Astrocyte (in vitro differentiated cells and primary cell): Measurements from ENCODE around the gene UVRAG. TPM values are rescaled to one million over a fixed set of nuclear protein-coding genes. Genes with fewer than 3 reads are reported as not detected.
A peak's percentile ranks its signal among the peaks of the same experiment; 100 is the strongest.

Source experiments
- DNase-seq: peaks from one replicate; pipeline ENCODE4 v3.0.0-alpha.2; 2010; ENCODE audit warnings: low read depth
- FAIRE-seq: peaks from 2 replicates; lab custom pipeline; 2011; peaks lifted over from hg19 to GRCh38; lab: Jason Lieb, UNC
- H2AFZ ChIP-seq: 2 replicates; pipeline ENCODE4 v1.6.0; 2012; ENCODE audit warnings: low read depth, low read length, inconsistent platforms
- H3K27ac ChIP-seq: 2 replicates; pipeline ENCODE4 v1.5.1; 2011; ENCODE audit warnings: low read depth, low read length, inconsistent platforms
- H3K27me3 ChIP-seq: 2 replicates; pipeline ENCODE4 v1.6.0; 2011; ENCODE audit warnings: low read length, inconsistent platforms; ENCODE audit not compliant: insufficient read depth
- H3K36me3 ChIP-seq: 2 replicates; pipeline ENCODE4 v1.5.1; 2011; ENCODE audit warnings: low read length, inconsistent platforms; ENCODE audit not compliant: insufficient read depth
- H3K4me1 ChIP-seq: 2 replicates; pipeline ENCODE4 v1.5.1; 2011; ENCODE audit warnings: low read length, inconsistent platforms; ENCODE audit not compliant: insufficient read depth
- H3K4me2 ChIP-seq: 2 replicates; pipeline ENCODE4 v1.6.0; 2012; ENCODE audit warnings: low read length, inconsistent platforms
- H3K4me3 ChIP-seq: 2 replicates; pipeline ENCODE4 v1.5.1; 2011; ENCODE audit warnings: low read depth, mild to moderate bottlenecking, low read length, inconsistent platforms; ENCODE audit not compliant: insufficient read depth
- H3K79me2 ChIP-seq: 2 replicates; pipeline ENCODE4 v1.6.0; 2012; ENCODE audit warnings: mild to moderate bottlenecking, low read length, inconsistent platforms; ENCODE audit not compliant: insufficient read depth
- H3K9ac ChIP-seq: 2 replicates; pipeline ENCODE4 v1.6.0; 2012; ENCODE audit warnings: mild to moderate bottlenecking, low read length, inconsistent platforms
- H3K9me3 ChIP-seq: 2 replicates; pipeline ENCODE4 v1.5.1; 2012; ENCODE audit warnings: low read depth, mild to moderate bottlenecking, low read length, inconsistent platforms; ENCODE audit not compliant: insufficient read depth
- H4K20me1 ChIP-seq: 2 replicates; pipeline ENCODE4 v1.6.0; 2012; ENCODE audit warnings: low read length, inconsistent platforms; ENCODE audit not compliant: insufficient read depth
- H3K27ac Mint-ChIP-seq: one replicate; pipeline ENCODE4 v1.8.0; 2021; ENCODE audit warnings: mild to moderate bottlenecking, mixed read lengths; ENCODE audit not compliant: unreplicated experiment
- H3K27me3 Mint-ChIP-seq: one replicate; pipeline ENCODE4 v1.8.0; 2021; ENCODE audit warnings: low read depth, mixed read lengths; ENCODE audit not compliant: unreplicated experiment
- H3K36me3 Mint-ChIP-seq: one replicate; pipeline ENCODE4 v1.8.0; 2021; ENCODE audit warnings: low read depth, mixed read lengths; ENCODE audit not compliant: unreplicated experiment
- H3K4me1 Mint-ChIP-seq: one replicate; pipeline ENCODE4 v1.8.0; 2021; ENCODE audit warnings: low read depth, mixed read lengths; ENCODE audit not compliant: unreplicated experiment
- H3K4me3 Mint-ChIP-seq: one replicate; pipeline ENCODE4 v1.8.0; 2021; ENCODE audit warnings: mild to moderate bottlenecking, moderate library complexity, mixed read lengths; ENCODE audit not compliant: unreplicated experiment
- H3K9me3 Mint-ChIP-seq: one replicate; pipeline ENCODE4 v1.8.0; 2021; ENCODE audit warnings: mild to moderate bottlenecking, mixed read lengths; ENCODE audit not compliant: unreplicated experiment
- CTCF ChIP-seq: IDR thresholded peaks from 2 replicates; pipeline ENCODE4 v1.5.1; 2011; ENCODE audit warnings: low read depth, mild to moderate bottlenecking, inconsistent platforms, low read length, moderate library complexity; ENCODE audit not compliant: insufficient read depth
- EZH2 ChIP-seq: IDR thresholded peaks from 2 replicates; pipeline ENCODE4 v1.6.1; 2012; ENCODE audit warnings: mild to moderate bottlenecking, low read length, inconsistent platforms; ENCODE audit not compliant: insufficient read depth
- total RNA-seq: library from RNA; stranded (reverse); gene quantifications from 2 replicates; pipeline ENCODE4 v1.2.1, GENCODE V29; 2021

Gene UVRAG
- total RNA-seq, 1 donor from 2014 or later, result 15.3 TPM

- Histone ChIP-seq H3K4me2 (peak overlapping the region; percentile 62), H3K27ac (peak overlapping the region; percentile 82), H3K9ac (peak overlapping the region; percentile 44)
Observed at GRCh38 chr11:76025068-76025467, 210.1 kb downstream of the UVRAG start.

GRCh38 chr11:76025817-76026216 lies 210.8 kb downstream of the UVRAG start:
- H2AFZ ChIP-seq, result no peak overlapping the region
- Mint-ChIP-seq H3K36me3 (peaks cover 21% of the 10 kb centered on the region), H3K27me3 (no peaks in the 10 kb centered on the region), H3K27ac (no peak overlapping the region), H3K4me1 (peaks cover 68% of the 10 kb centered on the region), H3K9me3 (peaks cover 9% of the 10 kb centered on the region), H3K4me3 (no peak overlapping the region)
- peak overlapping the region; percentile 82 for H3K27ac ChIP-seq
- no peak overlapping the region for H3K4me3 ChIP-seq
- FAIRE-seq (no peak), DNase-seq (no peak)
- TF ChIP-seq CTCF (no peak), EZH2 (no peak)
- no peaks in the 10 kb centered on the region for H3K27me3 ChIP-seq
- H4K20me1 ChIP-seq, result no peaks in the 10 kb centered on the region
- H3K36me3 ChIP-seq, result no peaks in the 10 kb centered on the region
- H3K79me2 ChIP-seq, result no peaks in the 10 kb centered on the region
- H3K9me3 ChIP-seq, result no peaks in the 10 kb centered on the region
- H3K4me2 ChIP-seq, result peak overlapping the region; percentile 62
- peak overlapping the region; percentile 44 for H3K9ac ChIP-seq
- H3K4me1 ChIP-seq, result peaks cover 53% of the 10 kb centered on the region

More at GRCh38 chr11:76025068-76025467, 210.1 kb downstream of the UVRAG start:
- Mint-ChIP-seq H3K27ac (peak overlapping the region; percentile 93), H3K4me3 (no peak overlapping the region), H3K27me3 (no peaks in the 10 kb centered on the region), H3K9me3 (peaks cover 9% of the 10 kb centered on the region), H3K36me3 (peaks cover 21% of the 10 kb centered on the region), H3K4me1 (peaks cover 61% of the 10 kb centered on the region)
- TF ChIP-seq CTCF (no peak), EZH2 (no peak)
- FAIRE-seq (peak; percentile 93), DNase-seq (peak; percentile 98)
- H3K27me3 ChIP-seq, result no peaks in the 10 kb centered on the region
- no peaks in the 10 kb centered on the region for H4K20me1 ChIP-seq
- H3K4me1 ChIP-seq, result peaks cover 46% of the 10 kb centered on the region
- no peak overlapping the region for H2AFZ ChIP-seq
- no peak overlapping the region for H3K4me3 ChIP-seq
- H3K9me3 ChIP-seq, result no peaks in the 10 kb centered on the region
- no peaks in the 10 kb centered on the region for H3K79me2 ChIP-seq
- no peaks in the 10 kb centered on the region for H3K36me3 ChIP-seq

- H3K27me3 ChIP-seq, result no peaks in the 10 kb centered on the region
- no peak overlapping the region for H3K4me2 ChIP-seq
- H3K27ac Mint-ChIP-seq, result peak overlapping the region; percentile 79
- FAIRE-seq, result no peak
- peaks cover 9% of the 10 kb centered on the region for H3K9me3 Mint-ChIP-seq
- DNase-seq, result no peak
- peaks cover 72% of the 10 kb centered on the region for H3K4me1 Mint-ChIP-seq
- no peaks in the 10 kb centered on the region for H3K79me2 ChIP-seq
- H3K4me3 ChIP-seq, result no peak overlapping the region
- peak overlapping the region; percentile 3 for H3K27ac ChIP-seq
- no peaks in the 10 kb centered on the region for H3K9me3 ChIP-seq
- no peak overlapping the region for H3K9ac ChIP-seq
- H4K20me1 ChIP-seq, result no peaks in the 10 kb centered on the region
- peaks cover 18% of the 10 kb centered on the region for H3K36me3 Mint-ChIP-seq
- peaks cover 57% of the 10 kb centered on the region for H3K4me1 ChIP-seq
- no peaks in the 10 kb centered on the region for H3K27me3 Mint-ChIP-seq
- H3K36me3 ChIP-seq, result no peaks in the 10 kb centered on the region
- H3K4me3 Mint-ChIP-seq, result no peak overlapping the region
- H2AFZ ChIP-seq, result no peak overlapping the region
- TF ChIP-seq EZH2 (no peak), CTCF (no peak)
Observed at GRCh38 chr11:76026281-76026680, 211.3 kb downstream of the UVRAG start.
